Measurements from ENCODE around the gene KRT14.
"Not testable (repeated sequence)": the region's sequence is repeated elsewhere in the genome, so short reads cannot be mapped to it uniquely, and the experiment has no call there.

The KRT14 gene

GRCh38 chr17:41576740-41577139 lies 10.0 kb downstream of the KRT14 start:
- DNase-seq: not testable (repeated sequence)

- DNase-seq: no peak
Measured at GRCh38 chr17:41575336-41575735, 11.4 kb downstream of the KRT14 start.

DNA sequence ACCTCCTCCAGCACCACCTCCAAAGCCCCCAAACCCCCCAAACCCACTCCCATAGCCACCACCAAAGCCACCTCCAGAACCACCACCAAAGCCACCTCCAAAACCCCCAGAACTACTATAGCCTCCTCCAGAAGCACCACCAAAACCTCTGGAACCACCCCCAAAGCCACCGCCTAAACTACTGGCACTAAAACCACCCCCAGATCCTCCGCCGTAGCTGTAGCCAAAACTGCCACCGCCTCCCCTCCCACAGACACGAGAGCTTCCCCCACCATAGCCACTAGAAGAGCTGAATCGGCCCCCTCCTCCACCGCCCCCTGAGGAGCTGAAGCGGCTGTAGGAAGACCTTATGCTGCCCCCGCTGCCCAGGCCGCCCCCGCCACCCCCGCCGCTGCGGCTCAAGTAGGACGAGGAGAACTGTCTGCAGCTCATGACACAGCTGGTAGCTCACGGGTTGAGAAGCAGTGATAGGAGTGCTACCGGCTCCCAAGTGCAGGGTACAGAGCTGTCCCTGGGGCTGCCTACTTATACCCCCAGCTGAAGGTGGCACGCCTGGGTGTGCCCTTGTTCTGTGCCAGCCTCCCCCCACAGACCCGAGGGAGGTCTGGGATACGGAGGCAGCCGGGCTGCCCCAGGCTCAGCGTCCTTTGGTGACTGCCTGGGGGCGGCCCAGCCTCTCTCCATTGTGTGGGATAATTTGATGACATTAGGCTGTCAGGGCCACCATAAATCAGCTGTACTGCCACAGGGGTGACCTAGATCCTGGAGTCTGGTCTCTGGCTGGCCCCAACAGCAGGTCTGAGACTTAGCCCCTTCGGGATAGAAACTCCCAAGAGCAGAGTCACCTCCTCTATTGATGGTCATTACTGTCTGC lies 14.9 kb downstream of the KRT14 start, which contains the start of gene KRT9:
TSS of gene KRT9 (minus strand) at position 499 of the 874 bp plus-strand sequence. CDS start at position 432, 67 bp downstream.
- no peak for DNase-seq

DNA sequence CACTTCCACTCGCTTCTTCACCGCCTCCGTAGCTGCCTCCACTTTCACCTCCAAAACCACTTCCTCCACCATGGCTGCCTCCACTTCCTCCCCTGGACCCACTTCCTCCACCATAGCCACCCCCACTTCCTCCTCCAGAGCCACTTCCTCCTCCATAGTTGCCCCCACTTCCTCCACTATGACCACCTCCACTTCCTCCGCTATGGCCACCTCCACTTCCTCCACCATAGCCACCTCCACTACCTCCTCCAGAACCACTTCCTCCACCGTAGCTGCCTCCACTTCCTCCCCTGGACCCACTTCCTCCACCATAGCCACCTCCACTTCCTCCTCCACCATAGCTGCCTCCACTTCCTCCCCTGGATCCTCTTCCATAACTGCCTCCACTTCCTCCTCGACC lies 19.4 kb downstream of the KRT14 start:
- no peak for DNase-seq

DNA sequence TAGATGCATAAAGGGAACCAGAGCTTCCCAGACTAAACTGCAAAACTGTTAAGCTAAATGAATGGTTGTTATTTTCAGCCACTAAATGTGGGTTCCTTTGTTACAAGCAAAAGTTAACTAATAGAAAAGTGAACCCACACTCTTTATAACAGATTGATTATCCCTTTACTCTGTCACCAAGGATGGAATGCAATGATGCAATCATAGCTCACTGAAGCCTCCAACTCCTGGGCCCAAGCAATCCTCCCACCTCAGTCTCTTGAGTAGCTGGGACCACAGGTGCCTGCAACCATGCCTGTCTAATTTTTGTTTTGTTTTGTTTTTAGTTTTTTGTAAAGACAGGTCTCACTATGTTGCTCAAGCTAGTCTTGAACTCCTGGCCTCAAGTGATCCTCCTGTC lies 21.4 kb downstream of the KRT14 start:
- no peak for DNase-seq

DNA sequence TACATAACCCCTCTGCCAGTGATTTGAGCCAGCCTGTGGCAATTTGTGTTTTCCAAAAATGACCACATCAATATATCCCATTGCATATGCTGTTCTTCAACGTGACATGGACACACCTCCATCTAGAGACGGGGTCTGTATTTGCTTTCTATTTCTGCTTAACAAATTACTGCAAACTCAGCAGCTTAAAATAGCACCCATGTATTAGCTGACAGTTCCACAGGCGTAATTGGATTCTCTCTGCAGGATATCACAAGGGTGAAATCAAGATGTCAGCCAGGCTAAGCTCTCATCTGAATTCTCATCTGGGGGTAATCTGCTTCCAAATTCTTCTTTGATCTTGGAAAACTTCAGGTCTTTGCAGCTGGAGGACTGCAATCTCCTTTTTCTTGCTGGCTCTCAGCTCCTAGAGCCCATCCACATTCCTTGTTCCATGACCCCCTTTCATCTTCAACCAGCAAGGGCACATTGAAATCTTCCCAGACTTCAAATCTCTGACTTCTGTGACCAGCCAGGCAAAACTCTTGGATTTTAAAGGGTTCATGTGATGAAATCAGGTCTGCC lies 23.0 kb downstream of the KRT14 start:
- DNase-seq: no peak

DNA sequence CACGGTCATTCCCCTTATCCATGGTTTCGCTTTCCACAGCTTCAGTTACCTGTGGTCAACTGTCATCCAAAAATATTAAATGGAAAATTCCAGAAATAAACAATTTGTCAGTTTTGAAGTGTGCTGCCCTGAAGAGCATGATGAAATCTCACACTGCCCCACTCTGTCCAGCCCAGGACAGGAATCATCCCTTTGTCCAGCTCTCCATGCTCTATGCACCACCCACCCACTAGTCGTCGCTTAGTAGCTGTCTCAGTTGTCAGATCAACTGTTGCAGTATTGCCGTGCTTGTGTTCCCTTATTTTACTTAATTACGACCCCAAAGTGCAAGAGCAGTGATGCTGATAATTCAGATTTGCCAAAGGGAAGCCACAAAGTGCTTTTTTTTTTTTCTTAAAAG lies 25.1 kb downstream of the KRT14 start:
- no peak for DNase-seq

DNA sequence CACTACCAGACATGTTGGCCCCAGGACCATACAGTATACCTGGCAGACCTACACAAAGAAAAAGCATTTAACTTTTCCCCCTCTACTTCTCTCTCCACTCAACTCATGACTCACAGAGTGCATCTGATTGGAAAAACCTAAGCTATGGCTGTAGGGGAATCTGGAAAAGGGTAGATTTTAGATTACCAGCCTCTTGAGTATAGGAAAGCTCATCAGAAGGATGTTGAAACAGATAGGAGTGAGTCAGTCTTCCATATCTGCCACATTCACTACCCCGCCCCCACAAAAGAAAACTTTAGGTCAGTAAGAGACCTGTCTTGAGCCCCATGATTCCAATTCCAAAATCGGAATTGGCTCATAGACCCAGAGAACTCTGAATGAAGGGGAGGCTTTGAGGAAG lies 27.1 kb downstream of the KRT14 start:
- DNase-seq: no peak

DNA sequence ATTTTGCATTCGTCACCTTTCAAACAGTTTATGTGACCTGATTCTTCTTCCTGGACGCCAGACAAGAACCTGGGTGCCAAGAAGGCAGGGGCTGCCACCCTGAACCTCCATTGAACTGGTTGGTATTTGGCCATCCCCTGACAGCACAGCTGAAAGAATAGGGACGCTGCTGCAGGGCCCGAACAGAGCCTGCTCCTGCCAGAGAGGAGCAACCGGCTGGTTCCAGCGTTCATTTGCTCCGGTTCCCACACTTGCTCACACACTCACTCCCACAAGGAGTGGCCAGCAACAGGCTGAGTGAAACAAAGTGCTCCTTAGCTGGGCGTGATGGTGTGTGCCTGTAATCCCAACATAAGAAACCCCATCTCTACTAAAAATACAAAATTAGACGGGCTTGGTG lies 29.8 kb downstream of the KRT14 start:
- no peak for DNase-seq

GRCh38 chr17:41556306-41556705 lies 30.4 kb downstream of the KRT14 start:
- no peak for DNase-seq

DNA sequence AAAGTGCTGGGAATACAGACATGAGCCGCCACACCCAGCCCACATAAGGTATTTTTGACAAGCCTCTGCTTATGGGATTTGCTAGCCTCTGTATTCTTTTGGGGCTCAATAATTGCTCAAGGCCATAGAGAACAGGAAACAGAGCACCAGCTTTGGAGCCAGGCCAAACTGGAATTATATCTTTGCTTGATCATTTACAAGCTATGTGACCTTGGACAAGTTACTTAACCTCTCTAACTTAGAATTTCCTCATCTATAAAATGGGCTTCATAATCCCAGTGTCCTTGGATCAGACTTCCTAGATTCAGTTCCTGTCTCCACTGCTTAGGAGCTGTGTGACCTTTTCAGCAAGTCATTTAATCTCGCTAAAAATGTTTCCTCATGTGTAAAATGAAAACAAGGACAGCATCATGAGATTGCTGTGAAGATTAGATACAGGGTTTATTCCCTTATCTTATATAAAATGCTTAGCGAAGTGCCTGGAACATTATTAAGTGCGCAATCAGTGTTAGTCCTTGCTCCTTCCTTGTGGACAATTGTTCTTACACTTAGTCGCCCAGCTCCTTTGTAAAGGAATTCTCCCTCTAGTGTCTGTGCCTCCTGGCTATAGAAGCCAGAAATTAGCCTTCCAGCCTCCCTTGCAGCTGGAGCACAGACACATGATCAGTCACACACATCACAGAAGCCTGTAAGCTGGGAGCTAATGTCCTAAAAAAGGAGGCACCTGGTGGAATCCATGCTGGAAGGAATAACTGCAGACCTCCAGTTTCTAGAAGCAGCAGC lies 31.4 kb downstream of the KRT14 start:
- DNase-seq: no peak

- no peak for DNase-seq
Measured at GRCh38 chr17:41553987-41554680, 32.6 kb downstream of the KRT14 start.

DNA sequence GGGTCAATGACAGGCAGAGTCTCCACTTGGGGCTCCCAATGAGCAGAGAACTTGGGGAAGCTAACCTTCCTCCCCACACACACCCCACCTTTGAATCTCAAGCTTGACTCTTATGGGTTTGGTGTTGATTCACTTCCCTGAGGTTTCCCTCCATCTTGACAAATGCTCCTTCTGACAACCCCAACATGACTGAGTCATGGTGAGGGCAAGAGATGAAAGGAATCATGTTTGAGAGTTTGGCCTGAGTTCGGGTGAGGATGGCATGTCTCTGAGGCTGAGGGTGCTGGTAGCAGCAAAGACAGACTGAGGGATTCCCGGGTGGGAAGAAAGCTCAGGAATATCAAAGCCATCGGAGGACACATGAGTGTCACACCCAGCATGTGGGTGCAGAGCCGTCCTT lies 33.5 kb downstream of the KRT14 start:
- DNase-seq: no peak

GRCh38 chr17:41552455-41552854 lies 34.2 kb downstream of the KRT14 start:
- no peak for DNase-seq

DNA sequence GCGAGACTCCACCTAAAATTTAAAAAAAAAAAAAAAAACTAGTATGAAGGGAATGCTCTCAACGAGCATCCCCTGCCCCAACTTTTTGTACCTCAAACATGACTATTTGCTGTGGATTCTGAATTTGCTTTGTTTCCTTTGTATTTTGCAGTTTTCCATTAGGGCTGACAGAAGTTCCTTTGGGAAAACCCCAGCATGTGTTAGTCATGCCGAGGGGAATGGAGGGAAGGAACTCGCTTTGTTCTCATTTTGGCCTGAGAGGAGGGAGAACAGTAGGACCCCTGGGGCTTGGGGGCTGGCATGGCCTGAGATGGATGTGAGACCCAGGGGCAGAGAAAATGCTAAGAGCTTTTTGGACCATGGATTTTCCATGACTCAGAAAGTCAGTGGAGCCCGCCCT lies 35.3 kb downstream of the KRT14 start:
- DNase-seq: no peak

GRCh38 chr17:41549596-41550039 lies 37.1 kb downstream of the KRT14 start:
- DNase-seq: no peak

- DNase-seq: peak; percentile 83
Measured at GRCh38 chr17:41548844-41549595, 37.7 kb downstream of the KRT14 start.

GRCh38 chr17:41547921-41548843 lies 38.5 kb downstream of the KRT14 start:
- peak; percentile 65 for DNase-seq

DNA sequence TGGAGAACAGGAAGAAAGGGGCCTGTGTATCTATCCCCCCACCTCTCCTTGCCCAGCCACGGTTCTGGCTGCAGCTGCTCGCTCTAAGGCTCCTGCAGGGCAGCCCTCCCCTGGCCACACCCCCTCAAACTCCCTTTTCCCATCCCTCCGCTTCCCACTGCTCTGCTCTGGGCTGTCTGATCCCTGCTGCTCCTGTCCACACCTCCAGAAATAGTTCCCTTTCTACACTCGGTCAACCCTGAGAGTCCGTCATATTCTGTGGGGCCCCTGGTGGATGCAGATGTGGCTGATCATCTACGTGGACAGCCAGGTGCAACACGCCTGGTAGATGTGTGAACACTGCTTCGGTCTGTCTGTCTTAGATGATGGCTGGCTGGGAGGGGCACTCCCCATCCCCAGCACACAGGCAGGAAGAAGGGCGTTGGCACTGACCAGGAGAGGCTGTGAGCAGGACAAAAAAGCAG lies 39.3 kb downstream of the KRT14 start:
- no peak for DNase-seq

- DNase-seq: no peak
Measured at GRCh38 chr17:41546819-41547218, 39.9 kb downstream of the KRT14 start.
